ENCODE results near the gene IFFO2. TPM values are rescaled to one million over a fixed set of nuclear protein-coding genes. Genes with fewer than 3 reads are reported as not detected.

IFFO2 gene
- total RNA-seq, 1 donor from 2014 or later = 131 TPM

- H3K27ac ChIP-seq = peak overlapping the region; percentile 94 to 97
- H3K9me3 ChIP-seq = no peaks in the 10 kb centered on the region
- H3K36me3 ChIP-seq = no peaks in the 10 kb centered on the region
- intact Hi-C loops (cut with DNase I) = no loop called here
- peak overlapping the region; percentile 94 to 98 for H3K4me3 ChIP-seq
- peaks cover 15 to 37% of the 10 kb centered on the region in 2 donors for H3K4me1 ChIP-seq
- DNase-seq (ENCODE audit: low spot score in 2 of 2) = no peak
- TF ChIP-seq, protein P1, sequence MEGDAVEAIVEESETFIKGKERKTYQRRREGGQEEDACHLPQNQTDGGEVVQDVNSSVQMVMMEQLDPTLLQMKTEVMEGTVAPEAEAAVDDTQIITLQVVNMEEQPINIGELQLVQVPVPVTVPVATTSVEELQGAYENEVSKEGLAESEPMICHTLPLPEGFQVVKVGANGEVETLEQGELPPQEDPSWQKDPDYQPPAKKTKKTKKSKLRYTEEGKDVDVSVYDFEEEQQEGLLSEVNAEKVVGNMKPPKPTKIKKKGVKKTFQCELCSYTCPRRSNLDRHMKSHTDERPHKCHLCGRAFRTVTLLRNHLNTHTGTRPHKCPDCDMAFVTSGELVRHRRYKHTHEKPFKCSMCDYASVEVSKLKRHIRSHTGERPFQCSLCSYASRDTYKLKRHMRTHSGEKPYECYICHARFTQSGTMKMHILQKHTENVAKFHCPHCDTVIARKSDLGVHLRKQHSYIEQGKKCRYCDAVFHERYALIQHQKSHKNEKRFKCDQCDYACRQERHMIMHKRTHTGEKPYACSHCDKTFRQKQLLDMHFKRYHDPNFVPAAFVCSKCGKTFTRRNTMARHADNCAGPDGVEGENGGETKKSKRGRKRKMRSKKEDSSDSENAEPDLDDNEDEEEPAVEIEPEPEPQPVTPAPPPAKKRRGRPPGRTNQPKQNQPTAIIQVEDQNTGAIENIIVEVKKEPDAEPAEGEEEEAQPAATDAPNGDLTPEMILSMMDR (IDR thresholded peaks at IDR 0.05) = no peak
- H3K27me3 ChIP-seq = no peaks in the 10 kb centered on the region
These were observed 2.0 kb downstream of the IFFO2 start for GRCh38 chr1:18954270-18955071.

GRCh38 chr1:18953731-18954231 lies 2.7 kb downstream of the IFFO2 start:
- Histone ChIP-seq H3K27me3 (no peaks in the 10 kb centered on the region), H3K4me1 (peaks cover 22 to 44% of the 10 kb centered on the region in 2 donors)
- intact Hi-C loops (cut with DNase I) = no loop called here

GRCh38 chr1:18951818-18952391 lies 4.6 kb downstream of the IFFO2 start:
- H3K9me3 ChIP-seq = no peaks in the 10 kb centered on the region
- H3K27me3 ChIP-seq = no peaks in the 10 kb centered on the region
- no peak for DNase-seq (ENCODE audit: low spot score in 2 of 2)
- H3K4me3 ChIP-seq = peak overlapping the region; percentile 46 to 62
- TF ChIP-seq, protein P1 (IDR thresholded peaks at IDR 0.05) = no peak
- H3K27ac ChIP-seq = peak overlapping the region; percentile 94 to 97
- no peaks in the 10 kb centered on the region for H3K36me3 ChIP-seq
- intact Hi-C loops (cut with DNase I) = no loop called here
- peaks cover 26 to 56% of the 10 kb centered on the region in 2 donors for H3K4me1 ChIP-seq

More at GRCh38 chr1:18953731-18954231, 2.7 kb downstream of the IFFO2 start:
- Histone ChIP-seq H3K4me3 (peak overlapping the region; percentile 94 to 98), H3K27ac (peak overlapping the region; percentile 94 to 97), H3K9me3 (no peaks in the 10 kb centered on the region), H3K36me3 (no peaks in the 10 kb centered on the region)
- DNase-seq (ENCODE audit: low spot score in 2 of 2) = no peak
- TF ChIP-seq, protein P1 (IDR thresholded peaks at IDR 0.05) = no peak

DNA sequence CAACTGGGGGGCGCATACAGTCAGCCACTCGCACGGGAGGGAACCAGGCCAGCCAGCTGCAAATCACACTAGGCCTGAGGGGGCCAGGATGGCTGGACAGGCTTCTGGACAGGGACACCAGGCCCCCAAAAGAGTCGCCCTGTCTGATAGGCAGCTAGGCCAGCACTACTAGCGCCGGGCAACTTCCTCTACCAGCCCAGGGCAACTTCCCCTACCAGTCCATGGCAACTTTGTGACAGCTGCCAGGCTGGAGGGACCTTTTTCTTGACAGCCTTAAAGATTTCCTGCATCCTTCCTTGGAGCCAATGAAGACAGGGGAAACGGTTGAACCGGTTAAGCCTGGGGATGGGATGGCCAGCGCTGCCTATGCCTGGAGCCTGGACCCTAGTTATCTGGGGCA lies 5.1 kb downstream of the IFFO2 start:
- Histone ChIP-seq H3K4me3 (peak overlapping the region; percentile 46 to 62), H3K27ac (peak overlapping the region; percentile 94 to 97), H3K36me3 (no peaks in the 10 kb centered on the region), H3K27me3 (no peaks in the 10 kb centered on the region), H3K4me1 (peaks cover 26 to 58% of the 10 kb centered on the region in 2 donors), H3K9me3 (no peaks in the 10 kb centered on the region)
- intact Hi-C loops (cut with DNase I) = no loop called here
- TF ChIP-seq, protein P1 (IDR thresholded peaks at IDR 0.05) = no peak
- DNase-seq (ENCODE audit: low spot score in 2 of 2) = no peak

- no peaks in the 10 kb centered on the region for H3K9me3 ChIP-seq
- intact Hi-C loops (cut with DNase I) = loop anchor here (1.0 kb wide), 2 partner anchors 24 to 28 kb away; no protein-coding TSS in a partner anchor
- TF ChIP-seq, protein P1 (IDR thresholded peaks at IDR 0.05) = no peak
- peaks cover 28 to 63% of the 10 kb centered on the region in 2 donors for H3K4me1 ChIP-seq
- H3K4me3 ChIP-seq = peak overlapping the region; percentile 46 to 62
- H3K36me3 ChIP-seq = no peaks in the 10 kb centered on the region
- no peaks in the 10 kb centered on the region for H3K27me3 ChIP-seq
- peak overlapping the region; percentile 94 to 97 for H3K27ac ChIP-seq
- DNase-seq (ENCODE audit: low spot score in 2 of 2) = peak; percentile 63 to 94
These were observed 6.0 kb downstream of the IFFO2 start for GRCh38 chr1:18950401-18951026.
